Loucy (cell line): ENCODE results near the gene ABHD17A.
A peak's percentile ranks its signal among the peaks of the same experiment; 100 is the strongest.

Source experiments
- H2AFZ ChIP-seq: fragments of 200-600 bp; sonication (generic); 2 replicates; pipeline ENCODE4 v1.6.0; 2016; ENCODE audit warnings: antibody characterized with exemption, mild to moderate bottlenecking, low read length, moderate library complexity
- H3F3A ChIP-seq: fragments of 200-600 bp; 2 replicates; pipeline ENCODE4 v1.6.0; 2016; ENCODE audit warnings: antibody characterized with exemption, low read depth, mild to moderate bottlenecking
- H3K27me3 ChIP-seq: fragments of 200-600 bp; sonication (generic); 2 replicates; pipeline ENCODE4 v1.6.1; 2014; ENCODE audit warnings: low read length, mild to moderate bottlenecking; ENCODE audit not compliant: insufficient read depth, poor library complexity, severe bottlenecking
- H3K36me3 ChIP-seq: fragments of 200-600 bp; sonication (generic); 2 replicates; pipeline ENCODE4 v1.6.1; 2016; ENCODE audit warnings: low read length; ENCODE audit not compliant: insufficient read depth
- H3K4me1 ChIP-seq: fragments of 200-600 bp; sonication (generic); 2 replicates; pipeline ENCODE4 v1.5.1; 2014; ENCODE audit warnings: low read length, mild to moderate bottlenecking; ENCODE audit not compliant: insufficient read depth, poor library complexity, severe bottlenecking
- H3K4me2 ChIP-seq: fragments of 200-600 bp; sonication (generic); 2 replicates; pipeline ENCODE4 v1.6.0; 2014; ENCODE audit warnings: antibody characterized with exemption, low read length, low read depth, mild to moderate bottlenecking; ENCODE audit not compliant: poor library complexity, severe bottlenecking
- H3K4me3 ChIP-seq: fragments of 200-600 bp; sonication (generic); 2 replicates; pipeline ENCODE4 v1.5.1; 2014; ENCODE audit warnings: low read length, mild to moderate bottlenecking, mixed read lengths; ENCODE audit not compliant: poor library complexity, severe bottlenecking
- H3K79me2 ChIP-seq: fragments of 200-600 bp; sonication (generic); 2 replicates; pipeline ENCODE4 v1.6.1; 2014; ENCODE audit warnings: low read length; ENCODE audit not compliant: insufficient read depth
- H3K9ac ChIP-seq: fragments of 200-600 bp; sonication (generic); 2 replicates; pipeline ENCODE4 v1.6.0; 2014; ENCODE audit warnings: mild to moderate bottlenecking, low read depth, low read length, moderate library complexity; ENCODE audit not compliant: poor library complexity, severe bottlenecking
- H3K9me2 ChIP-seq: fragments of 200-600 bp; sonication (generic); replicated peaks from 2 replicates; pipeline ENCODE4 v1.6.1; 2016; ENCODE audit warnings: low read depth, low read length, mixed read lengths
- H3K9me3 ChIP-seq: fragments of 200-600 bp; sonication (generic); 2 replicates; pipeline ENCODE4 v1.6.1; 2014; ENCODE audit warnings: mild to moderate bottlenecking, antibody characterized with exemption, low read length, low read depth; ENCODE audit not compliant: insufficient read depth
- H4K20me1 ChIP-seq: fragments of 200-600 bp; sonication (generic); 2 replicates; pipeline ENCODE4 v1.6.0; 2014; ENCODE audit warnings: antibody characterized with exemption, low read length, mild to moderate bottlenecking; ENCODE audit not compliant: insufficient read depth, poor library complexity, severe bottlenecking
- EZH2phosphoT487 ChIP-seq: fragments of 200-600 bp; IDR thresholded peaks from 2 replicates; pipeline ENCODE4 v1.6.1; 2018; ENCODE audit warnings: antibody characterized with exemption, mild to moderate bottlenecking, moderate library complexity, borderline replicate concordance
- TF ChIP-seq, protein P1 (sequence below): fragments of 200-600 bp; sonication (generic); conservative IDR thresholded peaks from 2 replicates; pipeline ENCODE4 v1.5.1; 2014; ENCODE audit warnings: mild to moderate bottlenecking, antibody characterized with exemption, low read length

The ABHD17A gene

GRCh38 chr19:1840541-1841115 is 44.7 kb downstream of the ABHD17A start:
- Histone ChIP-seq H3K27me3 (no peaks in the 10 kb centered on the region), H2AFZ (no peak overlapping the region), H3K9ac (no peak overlapping the region), H3K4me2 (no peak overlapping the region), H3K79me2 (peaks cover 89% of the 10 kb centered on the region), H3K4me1 (no peaks in the 10 kb centered on the region), H3K36me3 (no peaks in the 10 kb centered on the region), H3F3A (no peaks in the 10 kb centered on the region), H3K9me2 (no peaks in the 10 kb centered on the region), H4K20me1 (peaks cover 48% of the 10 kb centered on the region), H3K9me3 (no peaks in the 10 kb centered on the region), H3K4me3 (no peak overlapping the region)
- TF ChIP-seq, protein P1, sequence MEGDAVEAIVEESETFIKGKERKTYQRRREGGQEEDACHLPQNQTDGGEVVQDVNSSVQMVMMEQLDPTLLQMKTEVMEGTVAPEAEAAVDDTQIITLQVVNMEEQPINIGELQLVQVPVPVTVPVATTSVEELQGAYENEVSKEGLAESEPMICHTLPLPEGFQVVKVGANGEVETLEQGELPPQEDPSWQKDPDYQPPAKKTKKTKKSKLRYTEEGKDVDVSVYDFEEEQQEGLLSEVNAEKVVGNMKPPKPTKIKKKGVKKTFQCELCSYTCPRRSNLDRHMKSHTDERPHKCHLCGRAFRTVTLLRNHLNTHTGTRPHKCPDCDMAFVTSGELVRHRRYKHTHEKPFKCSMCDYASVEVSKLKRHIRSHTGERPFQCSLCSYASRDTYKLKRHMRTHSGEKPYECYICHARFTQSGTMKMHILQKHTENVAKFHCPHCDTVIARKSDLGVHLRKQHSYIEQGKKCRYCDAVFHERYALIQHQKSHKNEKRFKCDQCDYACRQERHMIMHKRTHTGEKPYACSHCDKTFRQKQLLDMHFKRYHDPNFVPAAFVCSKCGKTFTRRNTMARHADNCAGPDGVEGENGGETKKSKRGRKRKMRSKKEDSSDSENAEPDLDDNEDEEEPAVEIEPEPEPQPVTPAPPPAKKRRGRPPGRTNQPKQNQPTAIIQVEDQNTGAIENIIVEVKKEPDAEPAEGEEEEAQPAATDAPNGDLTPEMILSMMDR, result no peak
- TF ChIP-seq EZH2phosphoT487, result no peak

- no peak overlapping the region for H3K9ac ChIP-seq
- TF ChIP-seq, protein P1, result no peak
- TF ChIP-seq EZH2phosphoT487, result no peak
- peaks cover 46% of the 10 kb centered on the region for H4K20me1 ChIP-seq
- no peaks in the 10 kb centered on the region for H3K9me2 ChIP-seq
- no peak overlapping the region for H2AFZ ChIP-seq
- no peaks in the 10 kb centered on the region for H3K9me3 ChIP-seq
- no peaks in the 10 kb centered on the region for H3K27me3 ChIP-seq
- H3K4me2 ChIP-seq, result no peak overlapping the region
- no peaks in the 10 kb centered on the region for H3F3A ChIP-seq
- no peaks in the 10 kb centered on the region for H3K4me1 ChIP-seq
- no peaks in the 10 kb centered on the region for H3K36me3 ChIP-seq
- H3K4me3 ChIP-seq, result no peak overlapping the region
- peaks cover 85% of the 10 kb centered on the region; the same call in 1 of the 2 replicates for H3K79me2 ChIP-seq
Observed at GRCh38 chr19:1839658-1840540, 45.4 kb downstream of the ABHD17A start.

DNA sequence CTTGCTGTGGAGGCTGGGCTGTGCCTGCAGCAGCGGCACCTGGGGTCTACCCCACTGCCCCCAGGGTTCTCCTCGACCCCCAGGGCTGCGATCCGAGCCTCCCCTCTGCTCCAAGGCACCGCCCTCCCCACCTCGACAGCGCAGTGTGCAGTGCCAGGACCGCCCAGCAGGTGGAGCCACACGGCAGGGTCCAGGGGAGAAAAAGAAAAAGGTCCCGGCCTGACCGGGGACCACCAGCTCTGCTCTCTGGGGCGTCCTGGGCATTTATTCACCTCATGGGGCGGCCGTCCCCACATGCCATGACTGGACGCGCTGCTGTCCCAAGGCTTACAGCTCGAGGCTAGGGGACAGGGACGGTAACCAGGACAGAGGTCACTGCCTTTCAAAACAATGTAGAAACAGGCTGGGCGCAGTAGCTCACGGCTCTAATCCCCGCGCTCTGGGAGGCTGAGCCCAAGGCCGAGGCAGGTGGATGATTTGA is 47.6 kb downstream of the ABHD17A start:
- Histone ChIP-seq H3K9me2 (no peaks in the 10 kb centered on the region), H4K20me1 (peaks cover 32% of the 10 kb centered on the region), H3K36me3 (no peaks in the 10 kb centered on the region), H3K4me2 (no peak overlapping the region), H3K4me3 (no peak overlapping the region), H3K9me3 (no peaks in the 10 kb centered on the region), H3F3A (no peaks in the 10 kb centered on the region), H3K9ac (no peak overlapping the region), H3K27me3 (no peaks in the 10 kb centered on the region), H2AFZ (no peak overlapping the region), H3K4me1 (no peaks in the 10 kb centered on the region), H3K79me2 (peaks cover 82% of the 10 kb centered on the region; the same call in 1 of the 2 replicates)
- TF ChIP-seq, protein P1, result peak; percentile 87
- no peak for TF ChIP-seq EZH2phosphoT487
